Glutamatergic neuron (in vitro differentiated cells): Measurements from ENCODE around the gene TPRN. TPM values are rescaled to one million over a fixed set of nuclear protein-coding genes. Genes with fewer than 3 reads are reported as not detected.

Experiments used
- DNase-seq: peaks from one replicate; pipeline ENCODE4 v3.0.0; 2022
- H3K27ac Mint-ChIP-seq: one replicate; pipeline ENCODE4 v1.8.0; 2020; ENCODE audit warnings: mild to moderate bottlenecking, mixed read lengths, inconsistent platforms; ENCODE audit not compliant: unreplicated experiment
- H3K27me3 Mint-ChIP-seq: one replicate; pipeline ENCODE4 v1.8.0; 2020; ENCODE audit warnings: mild to moderate bottlenecking, moderate library complexity, mixed read lengths, inconsistent platforms; ENCODE audit not compliant: unreplicated experiment
- H3K36me3 Mint-ChIP-seq: one replicate; pipeline ENCODE4 v1.8.0; 2020; ENCODE audit warnings: mild to moderate bottlenecking, mixed read lengths, inconsistent platforms; ENCODE audit not compliant: unreplicated experiment
- H3K4me1 Mint-ChIP-seq: one replicate; pipeline ENCODE4 v1.8.0; 2020; ENCODE audit warnings: mild to moderate bottlenecking, low read depth, mixed read lengths, inconsistent platforms; ENCODE audit not compliant: unreplicated experiment
- H3K4me3 Mint-ChIP-seq: one replicate; pipeline ENCODE4 v1.8.0; 2020; ENCODE audit warnings: mild to moderate bottlenecking, mixed read lengths, inconsistent platforms; ENCODE audit not compliant: unreplicated experiment
- H3K9me3 Mint-ChIP-seq: one replicate; pipeline ENCODE4 v1.8.0; 2020; ENCODE audit warnings: mild to moderate bottlenecking, moderate library complexity, mixed read lengths, inconsistent platforms; ENCODE audit not compliant: unreplicated experiment
- total RNA-seq: library from RNA; stranded (reverse); fragmentation: NEBNext Ultra II Directional; extraction: Animal tissue kit (Norgen Biotek cat#: 25700); gene quantifications from one replicate; pipeline ENCODE4 v1.2.1, GENCODE V29; 2021; ENCODE audit not compliant: unreplicated experiment
- TF ChIP-seq, protein P1 (sequence below): fragments of 200-600 bp; sonication (generic); IDR thresholded peaks from one replicate; pipeline ENCODE4 v1.5.0; 2021; ENCODE audit not compliant: partially characterized antibody, unreplicated experiment

Gene TPRN
- total RNA-seq, 1 donor from 2014 or later, result 9.6 TPM

DNA sequence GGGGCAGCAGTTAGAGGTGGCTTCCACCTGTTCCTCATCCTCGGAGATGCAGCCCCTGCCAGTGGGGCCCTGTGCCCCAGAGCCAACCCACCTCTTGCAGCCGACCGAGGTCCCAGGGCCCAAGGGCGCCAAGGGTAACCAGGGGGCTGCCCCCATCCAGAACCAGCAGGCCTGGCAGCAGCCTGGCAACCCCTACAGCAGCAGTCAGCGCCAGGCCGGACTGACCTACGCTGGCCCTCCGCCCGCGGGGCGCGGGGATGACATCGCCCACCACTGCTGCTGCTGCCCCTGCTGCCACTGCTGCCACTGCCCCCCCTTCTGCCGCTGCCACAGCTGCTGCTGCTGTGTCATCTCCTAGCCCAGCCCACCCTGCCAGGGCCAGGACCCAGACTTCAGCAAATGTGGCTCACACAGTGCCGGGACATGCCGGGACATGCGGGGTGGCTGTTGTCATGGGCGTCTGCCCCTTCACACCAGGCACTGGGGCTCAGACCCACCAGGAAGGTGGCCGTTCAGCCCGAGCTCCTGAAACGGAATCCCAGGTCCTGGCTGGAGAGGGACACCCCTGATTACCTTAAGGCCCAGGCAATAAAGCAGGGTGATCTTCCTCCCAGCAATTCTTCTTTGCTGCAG lies 25.3 kb upstream of the TPRN start:
- H3K36me3 Mint-ChIP-seq, result no peaks in the 10 kb centered on the region
- H3K9me3 Mint-ChIP-seq, result no peaks in the 10 kb centered on the region
- TF ChIP-seq, protein P1, sequence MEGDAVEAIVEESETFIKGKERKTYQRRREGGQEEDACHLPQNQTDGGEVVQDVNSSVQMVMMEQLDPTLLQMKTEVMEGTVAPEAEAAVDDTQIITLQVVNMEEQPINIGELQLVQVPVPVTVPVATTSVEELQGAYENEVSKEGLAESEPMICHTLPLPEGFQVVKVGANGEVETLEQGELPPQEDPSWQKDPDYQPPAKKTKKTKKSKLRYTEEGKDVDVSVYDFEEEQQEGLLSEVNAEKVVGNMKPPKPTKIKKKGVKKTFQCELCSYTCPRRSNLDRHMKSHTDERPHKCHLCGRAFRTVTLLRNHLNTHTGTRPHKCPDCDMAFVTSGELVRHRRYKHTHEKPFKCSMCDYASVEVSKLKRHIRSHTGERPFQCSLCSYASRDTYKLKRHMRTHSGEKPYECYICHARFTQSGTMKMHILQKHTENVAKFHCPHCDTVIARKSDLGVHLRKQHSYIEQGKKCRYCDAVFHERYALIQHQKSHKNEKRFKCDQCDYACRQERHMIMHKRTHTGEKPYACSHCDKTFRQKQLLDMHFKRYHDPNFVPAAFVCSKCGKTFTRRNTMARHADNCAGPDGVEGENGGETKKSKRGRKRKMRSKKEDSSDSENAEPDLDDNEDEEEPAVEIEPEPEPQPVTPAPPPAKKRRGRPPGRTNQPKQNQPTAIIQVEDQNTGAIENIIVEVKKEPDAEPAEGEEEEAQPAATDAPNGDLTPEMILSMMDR, result no peak
- H3K27me3 Mint-ChIP-seq, result peaks cover 2% of the 10 kb centered on the region
- no peak overlapping the region for H3K4me3 Mint-ChIP-seq
- no peak overlapping the region for H3K27ac Mint-ChIP-seq
- no peak for DNase-seq
- H3K4me1 Mint-ChIP-seq, result peaks cover 2% of the 10 kb centered on the region

GRCh38 chr9:137224830-137225694 lies 24.5 kb upstream of the TPRN start, which contains the start of gene CYSRT1:
TSS of gene CYSRT1 (plus strand) at chr9:137225174. CDS start at chr9:137225622, 448 bp downstream.
- Mint-ChIP-seq H3K27ac (no peak within 1 kb of the TSS), H3K4me1 (peaks cover 2% of the 10 kb centered on the region), H3K4me3 (peak within 1 kb of the TSS; percentile 63), H3K9me3 (no peaks in the 10 kb centered on the region), H3K36me3 (no peaks in the 10 kb centered on the region), H3K27me3 (peaks cover 2% of the 10 kb centered on the region)
- DNase-seq, result no peak
- TF ChIP-seq, protein P1, result no peak

DNA sequence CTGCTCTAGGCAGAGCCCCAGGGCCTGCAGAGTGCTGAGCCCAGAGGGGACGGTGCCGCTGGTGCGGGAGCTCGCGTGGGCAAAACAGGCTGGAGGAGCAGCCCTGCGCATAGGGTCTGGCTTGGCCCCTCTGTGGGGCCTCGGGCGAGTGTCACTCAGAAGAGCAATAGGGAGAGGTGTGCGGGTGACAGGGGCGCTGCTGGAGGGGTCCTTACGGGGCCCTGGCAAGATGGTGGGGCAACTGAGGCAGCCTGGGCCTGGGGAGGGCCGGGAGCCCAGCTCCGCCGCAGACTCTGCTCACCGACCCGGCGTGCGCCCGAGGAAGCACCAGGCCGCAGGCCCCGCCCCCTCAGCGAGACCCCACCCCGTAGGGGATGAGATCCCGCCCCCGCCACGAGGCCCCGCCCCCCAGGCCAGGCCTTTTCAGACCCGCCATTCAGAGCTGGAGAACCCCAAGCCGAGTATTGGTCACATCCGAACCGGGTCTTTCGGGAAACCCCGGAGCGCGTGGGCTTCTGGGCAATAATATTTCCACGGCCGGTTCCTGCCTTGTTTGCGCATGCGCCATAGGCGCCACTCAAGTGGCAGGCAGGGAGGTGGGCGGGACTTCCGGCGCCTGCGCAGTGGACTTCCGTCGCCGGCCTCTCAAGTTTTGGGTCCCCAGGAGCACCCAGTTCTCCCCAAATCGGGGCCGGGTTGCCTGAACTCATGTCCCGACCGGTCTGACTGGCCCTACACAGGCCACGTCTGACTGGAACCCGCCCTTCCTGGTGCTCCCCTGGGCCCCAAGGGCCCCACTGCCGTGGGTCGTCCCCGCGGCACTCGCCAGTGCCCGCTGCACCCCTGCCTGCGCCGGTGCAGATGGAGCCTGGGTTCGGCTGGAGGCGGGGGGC lies 22.8 kb upstream of the TPRN start:
- TF ChIP-seq, protein P1, result no peak
- H3K4me3 Mint-ChIP-seq, result peak overlapping the region; percentile 88
- H3K4me1 Mint-ChIP-seq, result peaks cover 4% of the 10 kb centered on the region
- H3K27me3 Mint-ChIP-seq, result peaks cover 4% of the 10 kb centered on the region
- peak; percentile 94 for DNase-seq
- peak overlapping the region; percentile 17 for H3K27ac Mint-ChIP-seq
- peaks cover 6% of the 10 kb centered on the region for H3K9me3 Mint-ChIP-seq
- no peaks in the 10 kb centered on the region for H3K36me3 Mint-ChIP-seq

GRCh38 chr9:137222190-137223077 lies 21.9 kb upstream of the TPRN start, which contains the start of gene RNF208:
TSS of gene RNF208 (minus strand) at chr9:137222240. CDS start at chr9:137221212, 1,028 bp downstream.
- peaks cover 6% of the 10 kb centered on the region for H3K9me3 Mint-ChIP-seq
- TF ChIP-seq, protein P1, result no peak
- DNase-seq, result peak; percentile 57
- peak within 1 kb of the TSS; percentile 88 for H3K4me3 Mint-ChIP-seq
- H3K27me3 Mint-ChIP-seq, result peaks cover 4% of the 10 kb centered on the region
- peaks cover 3% of the 10 kb centered on the region for H3K4me1 Mint-ChIP-seq
- H3K27ac Mint-ChIP-seq, result peak within 1 kb of the TSS; percentile 17
- no peaks in the 10 kb centered on the region for H3K36me3 Mint-ChIP-seq
